Neural progenitor cell (in vitro differentiated cells): ENCODE data around the gene LZIC.

ENCODE experiments used
- CTCF ChIP-seq: fragments of 200-600 bp; sonication (generic); IDR thresholded peaks from 2 replicates; pipeline ENCODE4 v1.5.1; 2017; ENCODE audit warnings: antibody characterized with exemption, mild to moderate bottlenecking
- EZH2 ChIP-seq: fragments of 200-600 bp; sonication (generic); IDR thresholded peaks from 2 replicates; pipeline ENCODE4 v1.6.1; 2017; ENCODE audit warnings: antibody characterized with exemption, mild to moderate bottlenecking, moderate library complexity
- EZH2phosphoT487 ChIP-seq: fragments of 200-600 bp; sonication (generic); IDR thresholded peaks from 2 replicates; pipeline ENCODE4 v1.6.1; 2017; ENCODE audit warnings: antibody characterized with exemption

DNA sequence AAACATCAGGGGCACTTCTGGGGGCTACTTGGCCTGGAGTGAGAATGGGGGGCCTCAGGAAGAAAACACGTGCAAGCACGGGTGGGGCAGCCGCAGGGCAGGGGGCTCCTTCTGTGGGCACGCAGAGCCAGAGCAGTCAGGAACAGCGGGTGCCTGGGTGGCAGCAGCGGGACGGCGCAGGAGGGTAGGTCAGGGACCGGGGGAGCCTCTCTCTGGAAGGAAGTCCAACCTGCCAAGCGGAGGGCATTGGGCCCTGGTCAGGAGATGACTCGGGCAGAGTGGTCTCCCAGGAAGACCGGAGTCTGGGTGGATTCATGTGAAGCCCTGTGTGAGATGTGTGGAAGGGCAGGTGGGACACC, 60.3 kb downstream of the LZIC start:
- TF ChIP-seq EZH2 (no peak), CTCF (no peak), EZH2phosphoT487 (no peak)
